Measurements from ENCODE around the gene ACVR2A. TPM values are rescaled to one million over a fixed set of nuclear protein-coding genes. Genes with fewer than 3 reads are reported as not detected.

ACVR2A gene
- total RNA-seq, 1 experiment from 2014 or later: 17.9 TPM

DNA sequence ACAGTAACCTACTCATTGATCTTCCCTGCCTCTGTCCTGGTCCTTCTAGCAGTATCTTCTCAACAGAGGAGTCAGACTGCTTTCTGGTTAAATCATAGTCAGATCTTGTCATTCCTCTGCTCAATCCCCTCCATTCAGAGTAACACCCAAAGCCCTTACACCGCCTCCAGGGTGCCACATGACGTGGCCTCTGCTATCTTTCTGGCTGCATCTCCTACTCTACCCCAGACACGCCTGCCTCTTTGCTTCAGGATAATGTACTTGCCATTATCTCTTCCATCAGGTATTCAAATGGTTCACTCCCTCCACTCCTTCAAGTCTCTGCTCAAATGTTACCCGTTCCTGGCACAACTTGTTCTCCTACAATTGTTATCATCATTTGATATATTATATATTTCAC lies 36.3 kb upstream of the ACVR2A start:
- Histone ChIP-seq H3K27ac (ENCODE audit: low read depth, low read length, poor library complexity, severe bottlenecking) (no peak overlapping the region), H3K36me3 (ENCODE audit: insufficient read depth, low read length, poor library complexity, severe bottlenecking) (no peaks in the 10 kb centered on the region), H3K4me1 (ENCODE audit: insufficient read depth, low read length, poor library complexity, severe bottlenecking) (no peaks in the 10 kb centered on the region), H3K4me3 (ENCODE audit: low read depth, low read length, poor library complexity, severe bottlenecking) (no peak overlapping the region), H3K9me3 (ENCODE audit: low read depth, low read length, poor library complexity, severe bottlenecking) (no peaks in the 10 kb centered on the region), H3K27me3 (replicated peaks; ENCODE audit: insufficient read depth, low read depth, low read length, poor library complexity) (no peaks in the 10 kb centered on the region)
- intact Hi-C loops (cut with micrococcal nuclease; ENCODE audit: unreplicated experiment): no loop called here
- ChIA-PET POLR2A (ENCODE audit: low non-redundant PET) (no interaction called here), CTCF (no interaction called here)
- BruUV-seq (replicated peaks): no TSS peak
- DNase-seq (ENCODE audit: low spot score): no peak
- TF ChIP-seq EZH2 (IDR thresholded peaks at IDR 0.05; ENCODE audit: borderline replicate concordance, low read depth, low read length, poor library complexity, severe bottlenecking): no peak
- TF ChIP-seq, protein P1, sequence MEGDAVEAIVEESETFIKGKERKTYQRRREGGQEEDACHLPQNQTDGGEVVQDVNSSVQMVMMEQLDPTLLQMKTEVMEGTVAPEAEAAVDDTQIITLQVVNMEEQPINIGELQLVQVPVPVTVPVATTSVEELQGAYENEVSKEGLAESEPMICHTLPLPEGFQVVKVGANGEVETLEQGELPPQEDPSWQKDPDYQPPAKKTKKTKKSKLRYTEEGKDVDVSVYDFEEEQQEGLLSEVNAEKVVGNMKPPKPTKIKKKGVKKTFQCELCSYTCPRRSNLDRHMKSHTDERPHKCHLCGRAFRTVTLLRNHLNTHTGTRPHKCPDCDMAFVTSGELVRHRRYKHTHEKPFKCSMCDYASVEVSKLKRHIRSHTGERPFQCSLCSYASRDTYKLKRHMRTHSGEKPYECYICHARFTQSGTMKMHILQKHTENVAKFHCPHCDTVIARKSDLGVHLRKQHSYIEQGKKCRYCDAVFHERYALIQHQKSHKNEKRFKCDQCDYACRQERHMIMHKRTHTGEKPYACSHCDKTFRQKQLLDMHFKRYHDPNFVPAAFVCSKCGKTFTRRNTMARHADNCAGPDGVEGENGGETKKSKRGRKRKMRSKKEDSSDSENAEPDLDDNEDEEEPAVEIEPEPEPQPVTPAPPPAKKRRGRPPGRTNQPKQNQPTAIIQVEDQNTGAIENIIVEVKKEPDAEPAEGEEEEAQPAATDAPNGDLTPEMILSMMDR (conservative IDR thresholded peaks at IDR 0.05; ENCODE audit: low read depth, low read length): no peak

DNA sequence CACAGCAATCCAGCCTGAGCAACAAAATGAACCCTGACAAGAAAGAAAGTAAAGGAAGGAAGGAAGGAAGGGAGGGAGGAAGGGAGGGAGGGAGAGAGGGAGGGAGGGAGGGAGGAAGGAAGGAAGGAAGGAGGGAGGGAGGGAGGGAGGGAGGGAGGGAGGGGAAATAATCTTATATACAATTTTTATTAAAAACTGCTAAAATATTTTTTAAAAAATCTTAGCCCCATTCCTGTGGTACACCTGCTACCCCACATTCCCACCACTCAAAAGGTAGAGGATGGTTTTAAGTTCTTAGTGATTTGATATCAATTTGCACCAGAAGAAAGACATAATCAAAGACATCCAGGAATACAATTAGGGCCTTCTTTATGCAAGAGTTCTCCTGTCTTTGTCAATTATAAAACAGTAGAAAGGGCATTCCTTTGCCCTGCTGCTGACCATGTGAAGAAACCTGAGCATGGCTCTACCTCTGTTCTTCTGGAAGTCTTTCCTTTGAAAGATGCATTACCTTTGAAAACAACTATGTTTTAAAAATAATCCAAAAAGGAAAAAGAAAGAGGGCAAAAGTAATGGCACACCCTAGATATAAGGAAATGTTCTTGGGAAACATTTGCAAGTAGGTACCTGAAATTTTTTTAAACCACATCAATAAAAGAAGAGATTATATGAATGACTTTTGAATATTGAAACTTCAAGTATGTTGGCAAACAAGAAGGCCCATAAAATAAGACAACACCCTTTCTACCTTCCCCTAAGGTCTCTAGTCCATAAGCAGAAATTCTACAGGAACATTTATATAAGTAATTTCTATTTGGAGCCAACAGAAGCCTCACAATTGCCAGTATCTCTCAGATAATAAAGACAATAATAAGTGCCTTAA lies 33.7 kb upstream of the ACVR2A start:
- Histone ChIP-seq H3K27me3 (replicated peaks; ENCODE audit: insufficient read depth, low read depth, low read length, poor library complexity) (no peaks in the 10 kb centered on the region), H3K36me3 (ENCODE audit: insufficient read depth, low read length, poor library complexity, severe bottlenecking) (no peaks in the 10 kb centered on the region), H3K4me3 (ENCODE audit: low read depth, low read length, poor library complexity, severe bottlenecking) (no peak overlapping the region), H3K4me1 (ENCODE audit: insufficient read depth, low read length, poor library complexity, severe bottlenecking) (no peaks in the 10 kb centered on the region), H3K27ac (ENCODE audit: low read depth, low read length, poor library complexity, severe bottlenecking) (no peak overlapping the region), H3K9me3 (ENCODE audit: low read depth, low read length, poor library complexity, severe bottlenecking) (no peaks in the 10 kb centered on the region)
- ChIA-PET CTCF (no interaction called here), POLR2A (ENCODE audit: low non-redundant PET) (no interaction called here)
- no peak for DNase-seq (ENCODE audit: low spot score)
- TF ChIP-seq, protein P1 (conservative IDR thresholded peaks at IDR 0.05; ENCODE audit: low read depth, low read length): no peak
- no peak for TF ChIP-seq EZH2 (IDR thresholded peaks at IDR 0.05; ENCODE audit: borderline replicate concordance, low read depth, low read length, poor library complexity, severe bottlenecking)
- intact Hi-C loops (cut with micrococcal nuclease; ENCODE audit: unreplicated experiment): no loop called here
- BruUV-seq (replicated peaks): no TSS peak

DNA sequence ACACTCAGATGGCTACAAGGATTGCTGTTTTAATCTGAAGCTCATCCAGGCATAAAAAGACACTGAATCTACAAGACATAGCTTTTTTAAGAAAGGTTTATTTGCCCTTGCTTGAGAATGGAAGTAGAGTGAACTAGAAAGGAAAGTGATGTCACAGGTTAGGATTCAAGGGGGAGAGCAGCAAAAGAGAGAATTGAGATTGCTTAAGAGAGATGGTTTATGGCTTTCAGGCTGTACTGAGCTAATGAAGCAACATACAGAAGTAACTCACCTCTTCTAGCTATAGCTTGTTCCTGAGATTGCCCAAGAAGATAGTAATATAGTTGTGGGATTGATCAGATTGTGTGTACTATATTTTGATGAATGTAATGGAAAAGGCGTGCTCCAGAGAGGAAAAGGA lies 26.1 kb upstream of the ACVR2A start:
- POLR2A ChIA-PET (ENCODE audit: low non-redundant PET): no interaction called here
- CTCF ChIA-PET: no interaction called here

More for the DNA sequence above, 26.1 kb upstream of the ACVR2A start:
- H3K36me3 ChIP-seq (ENCODE audit: insufficient read depth, low read length, poor library complexity, severe bottlenecking): no peaks in the 10 kb centered on the region
- no peaks in the 10 kb centered on the region for H3K27me3 ChIP-seq (replicated peaks; ENCODE audit: insufficient read depth, low read depth, low read length, poor library complexity)
- no peak overlapping the region for H3K4me3 ChIP-seq (ENCODE audit: low read depth, low read length, poor library complexity, severe bottlenecking)
- H3K4me1 ChIP-seq (ENCODE audit: insufficient read depth, low read length, poor library complexity, severe bottlenecking): no peaks in the 10 kb centered on the region
- no peak for DNase-seq (ENCODE audit: low spot score)
- H3K27ac ChIP-seq (ENCODE audit: low read depth, low read length, poor library complexity, severe bottlenecking): no peak overlapping the region
- TF ChIP-seq, protein P1 (conservative IDR thresholded peaks at IDR 0.05; ENCODE audit: low read depth, low read length): no peak
- TF ChIP-seq EZH2 (IDR thresholded peaks at IDR 0.05; ENCODE audit: borderline replicate concordance, low read depth, low read length, poor library complexity, severe bottlenecking): no peak
- no TSS peak for BruUV-seq (replicated peaks)
- no peaks in the 10 kb centered on the region for H3K9me3 ChIP-seq (ENCODE audit: low read depth, low read length, poor library complexity, severe bottlenecking)
- intact Hi-C loops (cut with micrococcal nuclease; ENCODE audit: unreplicated experiment): no loop called here

All from A673 (cell line).